DMS79 treated with DMSO at 0.1 percent for 48 hours (cell line): ENCODE results near the gene MAPK1IP1L.
A peak's percentile ranks its signal among the peaks of the same experiment; 100 is the strongest.

Experiments used
- DNase-seq: peaks from one replicate; lab custom pipeline; 2025; lab: John Stamatoyannopoulos, UW

The MAPK1IP1L gene

GRCh38 chr14:55097881-55098560 lies 46.6 kb downstream of the MAPK1IP1L start:
- DNase-seq: peak; percentile 92

- no peak for DNase-seq
Measured at GRCh38 chr14:55098561-55098898, 47.1 kb downstream of the MAPK1IP1L start.

GRCh38 chr14:55099756-55100155 lies 48.3 kb downstream of the MAPK1IP1L start:
- DNase-seq: no peak

- no peak for DNase-seq
Measured at GRCh38 chr14:55101698-55102097, 50.3 kb downstream of the MAPK1IP1L start.

GRCh38 chr14:55102141-55102621 lies 50.7 kb downstream of the MAPK1IP1L start:
- DNase-seq: peak; percentile 89

- DNase-seq: peak; percentile 82
Measured at GRCh38 chr14:55103005-55103640, 51.7 kb downstream of the MAPK1IP1L start.

- DNase-seq: no peak
Measured at GRCh38 chr14:55103971-55104954, 52.8 kb downstream of the MAPK1IP1L start.

- DNase-seq: no peak
Measured at GRCh38 chr14:55105991-55106390, 54.5 kb downstream of the MAPK1IP1L start.

GRCh38 chr14:55107766-55108554 lies 56.5 kb downstream of the MAPK1IP1L start:
- DNase-seq: no peak

- no peak for DNase-seq
Measured at GRCh38 chr14:55109836-55110235, 58.4 kb downstream of the MAPK1IP1L start.

- DNase-seq: no peak
Measured at GRCh38 chr14:55111122-55111708, 59.8 kb downstream of the MAPK1IP1L start.

GRCh38 chr14:55114720-55115119 lies 63.3 kb downstream of the MAPK1IP1L start:
- DNase-seq: no peak

- no peak for DNase-seq
Measured at GRCh38 chr14:55115460-55115859, 64.0 kb downstream of the MAPK1IP1L start.

- no peak for DNase-seq
Measured at GRCh38 chr14:55115861-55116245, 64.4 kb downstream of the MAPK1IP1L start.

GRCh38 chr14:55116246-55117030 lies 65.0 kb downstream of the MAPK1IP1L start:
- no peak for DNase-seq

GRCh38 chr14:55117803-55118441 lies 66.5 kb downstream of the MAPK1IP1L start:
- DNase-seq: no peak

- DNase-seq: no peak
Measured at GRCh38 chr14:55118761-55119160, 67.3 kb downstream of the MAPK1IP1L start.
